HepG2 (cell line): ENCODE data around the gene NGRN. TPM values are rescaled to one million over a fixed set of nuclear protein-coding genes. Genes with fewer than 3 reads are reported as not detected.
A peak's percentile ranks its signal among the peaks of the same experiment; 100 is the strongest.

ENCODE experiments used
- ATF4 ChIP-seq, 2 experiments: fragments of 450-650 bp in 1 of 2; sonication (generic) in 1 of 2; formaldehyde crosslinking; IDR thresholded peaks; 2 replicates each; pipeline versions ENCODE4 v1.5.0 to v1.8.0; 2020 to 2022; ENCODE audit warnings: mild to moderate bottlenecking in 1 of 2, missing genetic modification reagents in 1 of 2
- EHMT2 ChIP-seq: fragments of 200-600 bp; sonication (generic); IDR thresholded peaks from 2 replicates; pipeline ENCODE4 v1.7.0; 2017; ENCODE audit warnings: antibody characterized with exemption, low read depth, low read length, borderline replicate concordance
- FOXM1 ChIP-seq: sonication (generic); formaldehyde crosslinking; IDR thresholded peaks from 2 replicates; pipeline ENCODE4 v1.5.0; 2020; ENCODE audit warnings: missing genetic modification reagents
- HOXD1 ChIP-seq: sonication (generic); formaldehyde crosslinking; IDR thresholded peaks from 2 replicates; pipeline ENCODE4 v1.5.0; 2020; ENCODE audit warnings: missing genetic modification reagents
- JUNB ChIP-seq: sonication (generic); formaldehyde crosslinking; IDR thresholded peaks from 2 replicates; pipeline ENCODE4 v1.8.0; 2022; ENCODE audit warnings: missing genetic modification reagents, mild to moderate bottlenecking, borderline replicate concordance
- KMT2B ChIP-seq: IDR thresholded peaks from 2 replicates; pipeline ENCODE4 v1.6.1; 2016; ENCODE audit warnings: missing genetic modification reagents, missing compliant biosample characterization
- NKX3-1 ChIP-seq: sonication (generic); formaldehyde crosslinking; IDR thresholded peaks from 2 replicates; pipeline ENCODE4 v1.5.0; 2020; ENCODE audit warnings: missing genetic modification reagents
- RAD51 ChIP-seq: fragments of 450-650 bp; IDR thresholded peaks from 2 replicates; pipeline ENCODE4 v1.6.1; 2016; ENCODE audit warnings: borderline replicate concordance
- REXO4 ChIP-seq: sonication (generic); formaldehyde crosslinking; IDR thresholded peaks from 2 replicates; pipeline ENCODE4 v1.8.0; 2022; ENCODE audit warnings: missing genetic modification reagents, mild to moderate bottlenecking, borderline replicate concordance
- RXRB ChIP-seq: IDR thresholded peaks from 2 replicates; pipeline ENCODE4 v1.6.1; 2016; ENCODE audit warnings: borderline replicate concordance, missing genetic modification reagents, missing compliant biosample characterization
- SP1 ChIP-seq, 2 experiments: fragments of 450-650 bp in 1 of 2; sonication (generic) in 1 of 2; formaldehyde crosslinking in 1 of 2; IDR thresholded peaks; 2 replicates each; pipeline versions ENCODE4 v1.4.0 to v1.6.1; 2016 to 2020; ENCODE audit warnings: missing genetic modification reagents in 1 of 2
- TOE1 ChIP-seq: sonication (generic); formaldehyde crosslinking; IDR thresholded peaks from 2 replicates; pipeline ENCODE4 v1.4.0; 2020; ENCODE audit warnings: mild to moderate bottlenecking, missing genetic modification reagents
- TRIM24 ChIP-seq: sonication (generic); formaldehyde crosslinking; IDR thresholded peaks from 2 replicates; pipeline ENCODE4 v1.8.0; 2022; ENCODE audit warnings: mild to moderate bottlenecking, missing genetic modification reagents
- ZBED4 ChIP-seq: sonication (generic); formaldehyde crosslinking; IDR thresholded peaks from 2 replicates; pipeline ENCODE4 v1.4.0; 2020; ENCODE audit warnings: missing genetic modification reagents, borderline replicate concordance
- ZBTB46 ChIP-seq: sonication (generic); formaldehyde crosslinking; IDR thresholded peaks from 2 replicates; pipeline ENCODE4 v1.4.0; 2020; ENCODE audit warnings: mild to moderate bottlenecking, missing genetic modification reagents, borderline replicate concordance
- ZC3H13 ChIP-seq: sonication (generic); formaldehyde crosslinking; IDR thresholded peaks from 2 replicates; pipeline ENCODE4 v1.8.1; 2023; ENCODE audit warnings: mild to moderate bottlenecking, missing genetic modification reagents, moderate library complexity
- ZNF143 ChIP-seq: sonication (generic); formaldehyde crosslinking; IDR thresholded peaks from 2 replicates; pipeline ENCODE4 v1.4.0; 2020; ENCODE audit warnings: missing genetic modification reagents
- ZNF276 ChIP-seq: sonication (generic); formaldehyde crosslinking; IDR thresholded peaks from 2 replicates; pipeline ENCODE4 v1.4.0; 2020; ENCODE audit warnings: mild to moderate bottlenecking, low read depth, missing genetic modification reagents
- ZNF713 ChIP-seq: sonication (generic); formaldehyde crosslinking; IDR thresholded peaks from 2 replicates; pipeline ENCODE4 v1.4.0; 2020; ENCODE audit warnings: mild to moderate bottlenecking, missing genetic modification reagents
- polyA plus RNA-seq, 8 experiments: library from polyadenylated mRNA; depleted of rRNA in 3 of 8; stranded (reverse) in 7 of 8; unstranded in 1 of 8; fragments of >200 nt; fragmentation: Illumina TruSeq in 4 of 8; extraction: Trizol in 4 of 8; gene quantifications; 2 replicates each; pipeline versions ENCODE4 v1.2.1 to v1.2.3, GENCODE V29; 2011 to 2016; ENCODE audit warnings: low read depth in 4 of 8, missing spikeins in 1 of 8, mixed read lengths in 1 of 8; ENCODE audit not compliant: insufficient read depth in 1 of 8
- total RNA-seq, 5 experiments: library from RNA; depleted of rRNA; stranded (reverse); fragments of >200 nt; fragmentation: Illumina TruSeq; extraction: Trizol; gene quantifications; 2 replicates each; pipeline ENCODE4 v1.2.3, GENCODE V29; 2016; ENCODE audit warnings: low read depth in 1 of 5

The NGRN gene
- total and polyA plus RNA-seq, 2 of the 13 experiments (the other 11 are each of a cell fraction or from before 2014, with no cell fraction given): 39.8 to 63.7 TPM

- TF ChIP-seq ATF4 (CRISPR knock-in tag; IDR thresholded peaks at IDR 0.05) (peak in 1 of 2 experiments; percentile 74; a peak in 2 of 4 replicates), RXRB (CRISPR knock-in tag) (peak; percentile 61; the same call in 1 of the 2 replicates), SP1 (IDR thresholded peaks at IDR 0.05) (no peak), SP1 (CRISPR knock-in tag; IDR thresholded peaks at IDR 0.05) (peak; percentile 74), EHMT2 (no peak), REXO4 (no peak), NKX3-1 (CRISPR knock-in tag) (0 out of 2 replicates have a peak, but pooled peaks have one; percentile 16), KMT2B (CRISPR knock-in tag) (peak; percentile 89), ZBTB46 (no peak), ZNF143 (CRISPR knock-in tag) (peak; percentile 60; the same call in 1 of the 2 replicates), TRIM24 (CRISPR knock-in tag) (no peak), ZNF276 (peak; percentile 34; the same call in 1 of the 2 replicates), TOE1 (CRISPR knock-in tag) (peak; percentile 70; the same call in 1 of the 2 replicates), RAD51 (no peak), JUNB (no peak), HOXD1 (CRISPR knock-in tag) (no peak), ZBED4 (CRISPR knock-in tag) (no peak), FOXM1 (CRISPR knock-in tag) (no peak), ZNF713 (no peak), ZC3H13 (CRISPR knock-in tag) (peak; percentile 65)
These were observed at the start of gene NGRN (continued) for GRCh38 chr15:90265271-90266060.
